ENCODE data around the gene STAB1.

STAB1 gene

DNA sequence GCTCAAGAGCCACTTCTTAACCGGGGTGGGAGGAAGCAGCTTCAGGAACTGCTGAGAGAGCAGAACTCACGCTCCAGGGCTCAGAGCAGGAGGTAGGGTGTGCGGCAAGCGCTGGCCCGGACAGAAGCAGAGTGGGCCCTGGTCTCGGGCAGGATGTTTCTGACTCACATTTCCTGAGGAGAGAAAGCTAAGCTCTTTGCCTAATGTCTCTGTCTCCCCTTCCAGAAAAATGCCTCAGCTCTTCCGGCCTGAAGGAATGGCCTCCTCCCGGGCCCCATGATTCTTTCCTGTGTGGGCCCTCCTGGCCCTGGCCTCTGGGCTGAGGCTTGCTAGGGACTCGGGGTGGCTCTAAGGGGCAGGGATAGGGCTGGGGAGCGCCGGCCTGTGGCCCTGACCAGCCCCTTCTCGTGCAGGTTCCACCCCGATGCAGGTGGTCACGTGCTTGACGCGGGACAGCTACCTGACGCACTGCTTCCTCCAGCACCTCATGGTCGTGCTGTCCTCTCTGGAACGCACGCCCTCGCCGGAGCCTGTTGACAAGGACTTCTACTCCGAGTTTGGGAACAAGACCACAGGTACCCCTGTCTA is 4.1 kb upstream of the STAB1 start:
- Histone ChIP-seq H3K36me3 (ENCODE audit: control insufficient read depth, low read depth, low read length) (peaks cover 40% of the 10 kb centered on the region), H3K27ac (ENCODE audit: low read length) (no peak overlapping the region)

DNA sequence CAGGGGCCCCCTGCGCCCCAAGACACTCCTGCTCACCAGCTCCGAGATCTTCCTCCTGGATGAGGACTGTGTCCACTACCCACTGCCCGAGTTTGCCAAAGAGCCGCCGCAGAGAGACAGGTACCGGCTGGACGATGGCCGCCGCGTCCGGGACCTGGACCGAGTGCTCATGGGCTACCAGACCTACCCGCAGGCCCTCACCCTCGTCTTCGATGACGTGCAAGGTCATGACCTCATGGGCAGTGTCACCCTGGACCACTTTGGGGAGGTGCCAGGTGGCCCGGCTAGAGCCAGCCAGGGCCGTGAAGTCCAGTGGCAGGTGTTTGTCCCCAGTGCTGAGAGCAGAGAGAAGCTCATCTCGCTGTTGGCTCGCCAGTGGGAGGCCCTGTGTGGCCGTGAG is 3.1 kb upstream of the STAB1 start:
- Histone ChIP-seq H3K27me3 (ENCODE audit: control insufficient read depth, insufficient read depth, low read length) (no peaks in the 10 kb centered on the region), H3K27ac (ENCODE audit: low read length) (no peak overlapping the region), H3K9me3 (ENCODE audit: control insufficient read depth, low read depth, low read length) (no peaks in the 10 kb centered on the region), H3K36me3 (ENCODE audit: control insufficient read depth, low read depth, low read length) (peaks cover 40% of the 10 kb centered on the region), H3K9ac (ENCODE audit: low read length) (no peak overlapping the region), H3K4me1 (ENCODE audit: control insufficient read depth, low read depth, low read length) (no peaks in the 10 kb centered on the region), H3K4me3 (ENCODE audit: low read length) (no peak overlapping the region)

More for the DNA sequence above, 4.1 kb upstream of the STAB1 start:
- Histone ChIP-seq H3K9me3 (ENCODE audit: control insufficient read depth, low read depth, low read length) (no peaks in the 10 kb centered on the region), H3K27me3 (ENCODE audit: control insufficient read depth, insufficient read depth, low read length) (no peaks in the 10 kb centered on the region), H3K4me3 (ENCODE audit: low read length) (no peak overlapping the region), H3K4me1 (ENCODE audit: control insufficient read depth, low read depth, low read length) (no peaks in the 10 kb centered on the region), H3K9ac (ENCODE audit: low read length) (no peak overlapping the region)

DNA sequence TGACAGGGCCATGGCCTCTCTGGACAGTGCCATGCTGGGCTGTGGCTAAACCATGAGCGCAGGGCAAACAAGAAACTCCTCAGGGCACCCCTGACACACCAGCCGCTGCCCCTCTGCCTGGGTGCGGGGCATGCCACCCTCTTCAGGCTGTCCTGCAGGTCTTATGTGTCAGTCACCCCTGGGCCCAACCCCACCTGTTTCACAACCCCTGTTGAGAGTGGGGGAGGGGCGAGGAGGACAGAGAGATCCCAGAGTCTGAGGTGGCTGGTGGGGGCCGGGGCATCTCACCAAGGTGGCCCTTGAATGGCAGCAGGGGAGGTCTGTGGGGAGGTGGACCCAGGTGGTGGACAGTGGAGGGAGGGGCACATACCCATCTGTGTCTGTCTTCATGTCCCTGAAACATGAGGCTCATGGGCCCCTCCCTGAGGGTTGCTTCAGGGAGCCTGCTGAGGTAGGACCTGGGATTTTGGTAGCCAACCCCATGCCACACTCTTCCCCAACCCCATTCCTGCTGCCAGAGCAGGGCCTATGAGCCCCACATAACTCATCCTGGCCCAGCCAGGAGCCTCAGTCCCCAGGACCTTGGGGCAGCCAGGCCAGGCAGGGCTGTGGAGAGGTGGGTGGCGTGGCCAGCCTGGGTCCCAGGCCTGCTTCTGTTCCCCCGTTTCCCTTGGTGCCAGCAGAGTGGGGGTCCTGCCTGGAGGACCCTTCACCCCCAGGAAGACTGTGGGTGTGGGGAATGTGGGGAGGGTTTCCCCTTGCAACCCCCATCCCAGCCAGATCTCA is 1.7 kb upstream of the STAB1 start:
- Histone ChIP-seq H3K9ac (ENCODE audit: low read length) (no peak overlapping the region), H3K27me3 (ENCODE audit: control insufficient read depth, insufficient read depth, low read length) (no peaks in the 10 kb centered on the region), H3K9me3 (ENCODE audit: control insufficient read depth, low read depth, low read length) (no peaks in the 10 kb centered on the region), H3K4me1 (ENCODE audit: control insufficient read depth, low read depth, low read length) (no peaks in the 10 kb centered on the region), H3K4me3 (ENCODE audit: low read length) (no peak overlapping the region), H3K27ac (ENCODE audit: low read length) (no peak overlapping the region), H3K36me3 (ENCODE audit: control insufficient read depth, low read depth, low read length) (peaks cover 37% of the 10 kb centered on the region)

DNA sequence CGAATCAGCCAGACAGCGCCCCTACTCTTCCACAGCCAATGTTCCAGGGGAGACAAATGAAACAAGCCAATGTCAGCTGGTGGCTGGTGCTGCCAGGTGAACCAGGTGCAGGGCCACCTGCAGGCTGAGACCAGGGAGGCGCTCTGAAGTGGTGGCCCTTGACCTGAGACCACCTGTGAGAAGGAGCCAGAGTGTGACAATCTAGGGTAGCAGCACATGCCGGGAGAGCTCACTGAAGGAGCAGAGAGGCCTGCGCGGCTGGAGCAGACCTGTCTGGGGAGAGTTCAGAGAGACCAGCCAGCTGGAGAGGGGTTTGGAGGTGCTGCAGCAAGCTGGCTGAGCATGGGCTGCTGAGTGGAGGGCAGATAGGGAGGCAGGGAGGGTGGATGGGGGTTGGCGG is 693 bp upstream of the STAB1 start:
- H3K9me3 ChIP-seq (ENCODE audit: control insufficient read depth, low read depth, low read length) = no peaks in the 10 kb centered on the region
- H3K4me3 ChIP-seq (ENCODE audit: low read length) = no peak overlapping the region
- peaks cover 31% of the 10 kb centered on the region for H3K36me3 ChIP-seq (ENCODE audit: control insufficient read depth, low read depth, low read length)
- H3K9ac ChIP-seq (ENCODE audit: low read length) = no peak overlapping the region
- H3K27ac ChIP-seq (ENCODE audit: low read length) = no peak overlapping the region
- H3K4me1 ChIP-seq (ENCODE audit: control insufficient read depth, low read depth, low read length) = no peaks in the 10 kb centered on the region
- H3K27me3 ChIP-seq (ENCODE audit: control insufficient read depth, insufficient read depth, low read length) = no peaks in the 10 kb centered on the region

DNA sequence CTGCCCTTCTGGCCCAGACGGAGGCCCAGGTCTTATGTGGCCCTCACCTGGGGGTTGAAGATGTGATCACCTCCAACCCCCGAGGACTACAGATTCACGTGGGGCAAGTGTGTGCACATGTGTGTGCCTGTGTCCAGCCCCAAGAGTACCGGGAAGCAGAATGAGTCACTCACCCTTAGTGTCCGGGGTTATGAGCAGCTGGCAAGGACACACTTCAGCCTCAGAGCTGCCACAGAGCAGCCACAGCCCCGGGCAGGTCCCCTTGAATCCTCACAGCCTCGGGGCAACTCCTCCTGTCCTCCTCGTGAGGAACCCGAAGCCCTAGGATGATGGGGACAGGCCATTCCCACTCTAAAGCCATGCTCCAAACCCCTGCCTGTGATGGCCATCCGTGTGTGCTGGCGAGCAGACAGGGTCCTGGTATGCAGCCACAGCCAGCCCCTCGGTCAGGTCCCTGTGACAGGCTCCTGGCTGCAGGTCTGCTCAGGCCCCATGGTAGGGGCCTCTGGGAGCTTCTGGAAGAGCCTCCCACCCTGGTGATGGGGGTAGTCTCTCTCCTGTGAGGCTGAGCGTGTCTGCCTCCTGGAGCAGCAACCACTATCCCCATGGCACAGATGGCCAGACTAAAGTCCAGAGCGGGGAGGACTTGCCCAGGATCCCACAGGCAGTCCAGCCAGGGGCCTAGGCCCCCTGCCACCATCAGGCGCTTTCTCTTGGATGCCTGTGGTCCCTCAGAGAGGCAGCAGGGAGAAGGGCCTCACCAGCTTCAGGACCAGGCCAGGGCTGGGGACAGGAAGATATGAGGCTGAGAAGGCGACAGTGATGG is 852 bp downstream of the STAB1 start:
- Histone ChIP-seq H3K36me3 (ENCODE audit: control insufficient read depth, low read depth, low read length) (peaks cover 15% of the 10 kb centered on the region), H3K4me3 (ENCODE audit: low read length) (no peak overlapping the region), H3K9me3 (ENCODE audit: control insufficient read depth, low read depth, low read length) (no peaks in the 10 kb centered on the region), H3K4me1 (ENCODE audit: control insufficient read depth, low read depth, low read length) (no peaks in the 10 kb centered on the region), H3K27me3 (ENCODE audit: control insufficient read depth, insufficient read depth, low read length) (no peaks in the 10 kb centered on the region), H3K27ac (ENCODE audit: low read length) (no peak overlapping the region), H3K9ac (ENCODE audit: low read length) (no peak overlapping the region)

DNA sequence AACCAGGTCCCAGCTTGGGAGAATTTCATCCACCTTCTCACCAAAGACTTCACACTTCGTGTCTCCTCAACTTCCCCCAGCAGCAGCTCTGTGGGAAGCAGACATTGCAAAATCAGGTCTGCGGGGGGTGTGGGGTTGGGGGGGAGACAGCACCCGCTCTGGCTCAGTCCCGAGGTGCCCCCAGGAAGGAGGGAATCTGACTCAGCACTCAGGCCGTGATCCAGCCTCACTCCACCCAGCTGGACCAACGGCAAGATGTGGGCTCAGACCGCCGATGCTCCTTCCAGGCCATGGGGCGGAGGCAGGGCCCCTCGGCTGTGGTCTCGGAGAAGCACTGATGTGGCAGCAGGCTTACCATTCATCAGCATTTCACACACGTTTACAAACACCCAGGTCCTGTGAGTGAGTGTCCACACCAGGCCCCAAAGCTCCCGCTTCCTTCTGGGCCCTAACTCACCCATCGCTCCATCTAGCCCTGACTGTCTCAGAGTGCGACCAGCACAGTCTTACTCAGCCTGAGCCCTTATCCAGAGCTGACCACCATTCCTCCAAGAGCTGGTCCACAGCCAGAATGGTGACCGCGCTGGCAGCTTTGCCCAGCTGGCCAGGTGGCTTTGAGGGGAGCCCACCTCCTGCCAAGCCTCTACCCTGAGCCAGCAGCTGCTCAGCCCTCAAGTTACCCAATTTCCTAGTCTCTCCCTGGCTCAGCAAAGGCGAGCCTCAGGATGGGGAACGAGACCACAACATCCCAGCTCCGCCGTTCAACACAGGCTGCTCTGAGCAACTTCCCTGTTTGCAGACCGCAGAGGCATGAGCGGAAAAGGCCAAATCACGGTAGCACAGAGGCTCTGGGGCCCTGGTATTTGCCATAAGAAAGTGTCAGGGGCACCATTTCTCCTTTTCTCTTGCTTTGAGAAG is 3.3 kb downstream of the STAB1 start:
- Histone ChIP-seq H3K9ac (ENCODE audit: low read length) (no peak overlapping the region), H3K4me3 (ENCODE audit: low read length) (no peak overlapping the region)

DNA sequence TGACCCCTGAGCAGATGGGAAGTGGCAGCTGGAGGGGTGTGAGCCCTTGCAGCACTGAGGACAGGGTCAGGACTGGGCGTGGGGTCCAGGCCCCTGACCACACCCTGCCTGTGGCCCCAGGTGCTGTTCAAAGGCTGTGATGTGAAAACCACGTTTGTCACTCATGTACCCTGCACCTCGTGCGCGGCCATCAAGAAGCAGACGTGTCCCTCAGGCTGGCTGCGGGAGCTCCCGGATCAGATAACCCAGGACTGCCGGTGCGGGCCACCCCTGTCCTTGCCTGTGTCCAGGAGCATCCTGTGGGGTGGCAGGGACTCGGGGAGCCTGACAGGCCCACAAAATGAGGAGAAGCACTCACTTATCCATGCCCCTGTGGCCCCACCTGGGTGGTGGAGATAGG is 5.9 kb downstream of the STAB1 start:
- Histone ChIP-seq H3K4me3 (ENCODE audit: low read length) (no peak overlapping the region), H3K27me3 (ENCODE audit: control insufficient read depth, insufficient read depth, low read length) (no peaks in the 10 kb centered on the region), H3K4me1 (ENCODE audit: control insufficient read depth, low read depth, low read length) (no peaks in the 10 kb centered on the region), H3K9ac (ENCODE audit: low read length) (no peak overlapping the region), H3K27ac (ENCODE audit: low read length) (no peak overlapping the region), H3K36me3 (ENCODE audit: control insufficient read depth, low read depth, low read length) (no peaks in the 10 kb centered on the region), H3K9me3 (ENCODE audit: control insufficient read depth, low read depth, low read length) (no peaks in the 10 kb centered on the region)

More for the DNA sequence above, 3.3 kb downstream of the STAB1 start:
- Histone ChIP-seq H3K27ac (ENCODE audit: low read length) (no peak overlapping the region), H3K9me3 (ENCODE audit: control insufficient read depth, low read depth, low read length) (no peaks in the 10 kb centered on the region), H3K4me1 (ENCODE audit: control insufficient read depth, low read depth, low read length) (no peaks in the 10 kb centered on the region), H3K27me3 (ENCODE audit: control insufficient read depth, insufficient read depth, low read length) (no peaks in the 10 kb centered on the region), H3K36me3 (ENCODE audit: control insufficient read depth, low read depth, low read length) (no peaks in the 10 kb centered on the region)

DNA sequence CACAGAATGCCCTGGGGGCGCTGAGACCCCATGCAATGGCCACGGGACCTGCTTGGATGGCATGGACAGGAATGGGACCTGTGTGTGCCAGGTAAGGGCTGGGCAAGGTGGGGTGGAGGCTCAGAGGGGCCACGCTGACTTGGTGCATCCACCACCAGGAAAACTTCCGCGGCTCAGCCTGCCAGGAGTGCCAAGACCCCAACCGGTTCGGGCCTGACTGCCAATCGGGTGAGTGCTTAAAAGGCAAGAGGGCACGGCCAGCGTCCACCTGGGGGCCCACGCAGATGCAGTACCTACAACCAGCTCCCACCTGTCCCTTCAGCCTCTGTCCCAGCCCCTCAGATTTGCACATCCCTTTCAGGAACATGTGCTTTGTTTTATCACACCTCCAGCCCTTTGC is 6.9 kb downstream of the STAB1 start:
- no peak overlapping the region for H3K4me3 ChIP-seq (ENCODE audit: low read length)
- no peaks in the 10 kb centered on the region for H3K36me3 ChIP-seq (ENCODE audit: control insufficient read depth, low read depth, low read length)
- no peaks in the 10 kb centered on the region for H3K9me3 ChIP-seq (ENCODE audit: control insufficient read depth, low read depth, low read length)
- no peaks in the 10 kb centered on the region for H3K4me1 ChIP-seq (ENCODE audit: control insufficient read depth, low read depth, low read length)
- H3K27me3 ChIP-seq (ENCODE audit: control insufficient read depth, insufficient read depth, low read length) = no peaks in the 10 kb centered on the region
- no peak overlapping the region for H3K9ac ChIP-seq (ENCODE audit: low read length)
- no peak overlapping the region for H3K27ac ChIP-seq (ENCODE audit: low read length)

DNA sequence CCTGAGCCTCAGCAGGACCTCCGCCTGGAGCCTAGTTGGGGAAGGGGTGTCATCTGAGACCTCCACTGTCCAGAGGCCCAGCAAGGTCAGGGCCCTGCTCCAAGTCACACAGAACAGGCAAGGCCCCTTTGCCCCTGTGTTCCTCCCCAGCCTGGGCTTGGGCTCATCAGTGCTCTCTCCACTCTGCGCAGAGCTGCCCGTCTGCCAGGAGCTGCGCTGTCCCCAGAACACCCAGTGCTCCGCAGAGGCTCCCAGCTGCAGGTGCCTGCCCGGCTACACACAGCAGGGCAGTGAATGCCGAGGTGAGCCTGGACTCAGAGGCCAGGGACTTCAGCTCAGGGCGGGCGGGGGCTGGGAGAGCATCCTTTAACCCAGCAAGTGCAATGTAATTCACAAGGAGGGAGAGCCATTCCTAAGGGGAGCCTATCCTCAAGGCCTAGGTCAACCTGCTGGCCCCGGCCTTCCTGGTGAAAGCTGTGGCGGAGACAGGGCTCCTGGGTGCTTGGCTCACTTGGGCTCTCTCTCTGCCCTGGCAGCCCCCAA is 7.7 kb downstream of the STAB1 start:
- H3K9ac ChIP-seq (ENCODE audit: low read length) = no peak overlapping the region
- no peaks in the 10 kb centered on the region for H3K4me1 ChIP-seq (ENCODE audit: control insufficient read depth, low read depth, low read length)
- H3K27ac ChIP-seq (ENCODE audit: low read length) = no peak overlapping the region
- no peaks in the 10 kb centered on the region for H3K36me3 ChIP-seq (ENCODE audit: control insufficient read depth, low read depth, low read length)
- H3K4me3 ChIP-seq (ENCODE audit: low read length) = no peak overlapping the region
- H3K9me3 ChIP-seq (ENCODE audit: control insufficient read depth, low read depth, low read length) = no peaks in the 10 kb centered on the region
- no peaks in the 10 kb centered on the region for H3K27me3 ChIP-seq (ENCODE audit: control insufficient read depth, insufficient read depth, low read length)

DNA sequence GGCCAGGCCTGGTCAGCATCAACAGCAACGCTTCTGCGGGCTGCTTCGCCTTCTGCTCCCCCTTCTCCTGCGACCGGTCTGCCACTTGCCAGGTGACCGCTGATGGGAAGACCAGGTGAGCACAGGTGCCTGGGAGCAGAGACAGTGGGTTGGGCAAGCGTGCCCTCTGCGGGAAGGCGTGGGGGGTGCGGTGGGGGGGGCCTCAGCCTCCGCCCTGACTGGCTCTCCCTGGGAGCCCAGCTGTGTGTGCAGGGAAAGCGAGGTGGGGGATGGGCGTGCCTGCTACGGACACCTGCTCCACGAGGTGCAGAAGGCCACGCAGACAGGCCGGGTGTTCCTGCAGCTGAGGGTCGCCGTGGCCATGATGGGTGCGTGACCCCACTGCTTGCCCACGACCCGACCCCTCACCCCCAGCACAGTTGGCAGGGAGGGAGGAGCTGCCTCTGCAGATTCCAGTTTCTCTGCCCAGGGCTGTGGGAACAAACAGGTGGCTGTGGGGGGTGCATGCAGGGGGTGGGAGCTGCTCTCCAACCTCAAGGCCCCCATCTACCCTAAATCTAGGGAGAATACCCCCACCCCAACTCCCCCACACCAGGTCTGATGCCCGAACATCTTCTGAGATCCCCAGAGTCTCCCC is 8.8 kb downstream of the STAB1 start:
- H3K27me3 ChIP-seq (ENCODE audit: control insufficient read depth, insufficient read depth, low read length) = no peaks in the 10 kb centered on the region
- no peaks in the 10 kb centered on the region for H3K4me1 ChIP-seq (ENCODE audit: control insufficient read depth, low read depth, low read length)
- H3K27ac ChIP-seq (ENCODE audit: low read length) = no peak overlapping the region
- no peaks in the 10 kb centered on the region for H3K9me3 ChIP-seq (ENCODE audit: control insufficient read depth, low read depth, low read length)
- H3K4me3 ChIP-seq (ENCODE audit: low read length) = no peak overlapping the region
- H3K36me3 ChIP-seq (ENCODE audit: control insufficient read depth, low read depth, low read length) = no peaks in the 10 kb centered on the region
- no peak overlapping the region for H3K9ac ChIP-seq (ENCODE audit: low read length)

All from iPS-18a (cell line).